ENCODE results near the gene FAXDC2.

- TF ChIP-seq, protein P1, sequence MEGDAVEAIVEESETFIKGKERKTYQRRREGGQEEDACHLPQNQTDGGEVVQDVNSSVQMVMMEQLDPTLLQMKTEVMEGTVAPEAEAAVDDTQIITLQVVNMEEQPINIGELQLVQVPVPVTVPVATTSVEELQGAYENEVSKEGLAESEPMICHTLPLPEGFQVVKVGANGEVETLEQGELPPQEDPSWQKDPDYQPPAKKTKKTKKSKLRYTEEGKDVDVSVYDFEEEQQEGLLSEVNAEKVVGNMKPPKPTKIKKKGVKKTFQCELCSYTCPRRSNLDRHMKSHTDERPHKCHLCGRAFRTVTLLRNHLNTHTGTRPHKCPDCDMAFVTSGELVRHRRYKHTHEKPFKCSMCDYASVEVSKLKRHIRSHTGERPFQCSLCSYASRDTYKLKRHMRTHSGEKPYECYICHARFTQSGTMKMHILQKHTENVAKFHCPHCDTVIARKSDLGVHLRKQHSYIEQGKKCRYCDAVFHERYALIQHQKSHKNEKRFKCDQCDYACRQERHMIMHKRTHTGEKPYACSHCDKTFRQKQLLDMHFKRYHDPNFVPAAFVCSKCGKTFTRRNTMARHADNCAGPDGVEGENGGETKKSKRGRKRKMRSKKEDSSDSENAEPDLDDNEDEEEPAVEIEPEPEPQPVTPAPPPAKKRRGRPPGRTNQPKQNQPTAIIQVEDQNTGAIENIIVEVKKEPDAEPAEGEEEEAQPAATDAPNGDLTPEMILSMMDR (IDR thresholded peaks at IDR 0.05; ENCODE audit: low read depth, low read length), result no peak
- no peak for TF ChIP-seq EZH2phosphoT487 (IDR thresholded peaks at IDR 0.05; ENCODE audit: low read depth)
Observed at GRCh38 chr5:154873791-154874331, 23.5 kb upstream of the FAXDC2 start.
